Liver (tissue), 9 donors: Measurements from ENCODE around the gene CACNA1B. TPM values are rescaled to one million over a fixed set of nuclear protein-coding genes. Genes with fewer than 3 reads are reported as not detected.

Source experiments
- DNase-seq: peaks from one replicate; pipeline ENCODE4 v3.0.0-alpha.2; 2017; ENCODE audit warnings: low spot score
- H3K27ac ChIP-seq, 2 donors: one replicate each; pipeline ENCODE4 v1.7.0; 2013; ENCODE audit warnings: inconsistent platforms in 2 of 2, low read length in 2 of 2, control low read depth in 1 of 2, low read depth in 1 of 2, mild to moderate bottlenecking in 1 of 2
- H3K27me3 ChIP-seq, 4 donors: one replicate each; pipeline versions ENCODE4 v1.6.1 to v1.7.0; 2013; ENCODE audit warnings: low read length in 3 of 4, inconsistent platforms in 1 of 4, mild to moderate bottlenecking in 1 of 4, moderate library complexity in 1 of 4; ENCODE audit not compliant: control insufficient read depth in 4 of 4, insufficient read depth in 4 of 4
- H3K36me3 ChIP-seq, 4 donors: one replicate each; pipeline versions ENCODE4 v1.6.1 to v1.7.0; 2013; ENCODE audit warnings: low read length in 3 of 4, mild to moderate bottlenecking in 3 of 4, low read depth in 1 of 4, moderate library complexity in 1 of 4; ENCODE audit not compliant: control insufficient read depth in 4 of 4, insufficient read depth in 3 of 4
- H3K4me1 ChIP-seq, 4 donors: one replicate each; pipeline versions ENCODE4 v1.6.1 to v1.7.0; 2013; ENCODE audit warnings: low read length in 3 of 4, mild to moderate bottlenecking in 3 of 4, moderate library complexity in 1 of 4; ENCODE audit not compliant: control insufficient read depth in 4 of 4, insufficient read depth in 4 of 4
- H3K4me3 ChIP-seq, 3 donors: one replicate each; pipeline versions ENCODE4 v1.6.1 to v1.7.0; 2013; ENCODE audit warnings: low read length in 3 of 3, control low read depth in 1 of 3, low read depth in 1 of 3, mild to moderate bottlenecking in 1 of 3
- H3K9ac ChIP-seq, 2 donors: one replicate each; pipeline ENCODE4 v1.7.0; 2013; ENCODE audit warnings: low read length in 2 of 2, mild to moderate bottlenecking in 2 of 2, moderate library complexity in 2 of 2, control low read depth in 1 of 2, low read depth in 1 of 2
- H3K9me3 ChIP-seq, 4 donors: one replicate each; pipeline versions ENCODE4 v1.6.1 to v1.7.0; 2013; ENCODE audit warnings: low read length in 3 of 4; ENCODE audit not compliant: control insufficient read depth in 4 of 4
- EGR1 ChIP-seq, 2 donors: IDR thresholded peaks; 2 replicates each; pipeline ENCODE4 v1.6.1; 2016 to 2018; ENCODE audit warnings: antibody characterized with exemption in 2 of 2, low read depth in 2 of 2
- FOXA1 ChIP-seq: IDR thresholded peaks from 2 replicates; pipeline ENCODE4 v1.6.1; 2016; ENCODE audit warnings: antibody characterized with exemption
- FOXA2 ChIP-seq: IDR thresholded peaks from 2 replicates; pipeline ENCODE4 v1.6.1; 2016; ENCODE audit warnings: antibody characterized with exemption
- GABPA ChIP-seq, 2 donors: IDR thresholded peaks in 1 of 2; conservative IDR thresholded peaks in 1 of 2; 2 replicates each; pipeline ENCODE4 v1.6.1; 2016; ENCODE audit warnings: antibody characterized with exemption in 2 of 2, mild to moderate bottlenecking in 1 of 2, moderate library complexity in 1 of 2
- HNF4A ChIP-seq, 2 donors: conservative IDR thresholded peaks; 2 replicates each; pipeline ENCODE4 v1.6.1; 2016; ENCODE audit warnings: antibody characterized with exemption in 2 of 2, mild to moderate bottlenecking in 2 of 2
- HNF4G ChIP-seq: IDR thresholded peaks from 2 replicates; pipeline ENCODE4 v1.6.1; 2016; ENCODE audit warnings: antibody characterized with exemption
- JUND ChIP-seq, 2 donors: IDR thresholded peaks; 2 replicates each; pipeline ENCODE4 v1.6.1; 2016; ENCODE audit warnings: antibody characterized with exemption in 2 of 2
- NR2F2 ChIP-seq: IDR thresholded peaks from 2 replicates; pipeline ENCODE4 v1.6.1; 2016; ENCODE audit warnings: antibody characterized with exemption
- RAD21 ChIP-seq, 2 donors: IDR thresholded peaks; 2 replicates each; pipeline ENCODE4 v1.6.1; 2016; ENCODE audit warnings: antibody characterized with exemption in 2 of 2, mild to moderate bottlenecking in 2 of 2
- REST ChIP-seq: IDR thresholded peaks from 2 replicates; pipeline ENCODE4 v1.6.1; 2016; ENCODE audit warnings: antibody characterized with exemption, mild to moderate bottlenecking
- RXRA ChIP-seq, 2 donors: IDR thresholded peaks; 2 replicates each; pipeline ENCODE4 v1.6.1; 2017 to 2018; ENCODE audit warnings: antibody characterized with exemption in 2 of 2, mild to moderate bottlenecking in 1 of 2
- SP1 ChIP-seq: IDR thresholded peaks from 2 replicates; pipeline ENCODE4 v1.6.1; 2018; ENCODE audit warnings: antibody characterized with exemption, mild to moderate bottlenecking
- TAF1 ChIP-seq: conservative IDR thresholded peaks from 2 replicates; pipeline ENCODE4 v1.6.1; 2016; ENCODE audit warnings: antibody characterized with exemption, mild to moderate bottlenecking
- YY1 ChIP-seq: IDR thresholded peaks from 2 replicates; pipeline ENCODE4 v1.6.1; 2016; ENCODE audit warnings: antibody characterized with exemption, mild to moderate bottlenecking
- WGBS: extraction: QIAGEN DNeasy Blood & Tissue Kit; methylation state at CpG from one replicate; pipeline ENCODE4 v1.1.7; 2013; 5-methylcytosine and 5-hydroxymethylcytosine counted together
- polyA plus RNA-seq, 2 donors: library from polyadenylated mRNA; stranded (reverse) in 1 of 2; unstranded in 1 of 2; fragments of 200-250 nt in 1 of 2; fragments of >200 nt in 1 of 2; fragmentation: Nextera tagmentation in 1 of 2; extraction: Ambion mirVana in 1 of 2; gene quantifications; one replicate each; pipeline versions ENCODE4 v1.2.1 to v1.2.3, GENCODE V29; 2013 to 2015
- total RNA-seq, 2 donors: library from RNA; depleted of rRNA; stranded (reverse); fragments of >200 nt; gene quantifications; one replicate each; pipeline ENCODE4 v1.2.3, GENCODE V29; 2014
- TF ChIP-seq, protein P1 (sequence below): IDR thresholded peaks from 2 replicates; pipeline ENCODE4 v1.6.1; 2016; ENCODE audit warnings: antibody characterized with exemption
- TF ChIP-seq, protein P2 (sequence below): IDR thresholded peaks from 2 replicates; pipeline ENCODE4 v1.6.1; 2016; ENCODE audit warnings: antibody characterized with exemption
- TF ChIP-seq, protein P3 (sequence below): IDR thresholded peaks from 2 replicates; pipeline ENCODE4 v1.6.1; 2016; ENCODE audit warnings: antibody characterized with exemption
- TF ChIP-seq, protein P4 (sequence below): fragments of 150-350 bp; IDR thresholded peaks from 2 replicates; pipeline ENCODE4 v1.5.1; 2017; ENCODE audit warnings: improper control_type of control experiment, low read depth, low read length; ENCODE audit not compliant: missing input control
- donor health status: healthy.
- donor health status: healthy.
- donor health status: healthy.
- donor health status: healthy.
- donor health status: healthy.

The CACNA1B gene
- total and polyA plus RNA-seq, 4 donors, result under 0.01 to 0.05 TPM; not detected in 2

DNA sequence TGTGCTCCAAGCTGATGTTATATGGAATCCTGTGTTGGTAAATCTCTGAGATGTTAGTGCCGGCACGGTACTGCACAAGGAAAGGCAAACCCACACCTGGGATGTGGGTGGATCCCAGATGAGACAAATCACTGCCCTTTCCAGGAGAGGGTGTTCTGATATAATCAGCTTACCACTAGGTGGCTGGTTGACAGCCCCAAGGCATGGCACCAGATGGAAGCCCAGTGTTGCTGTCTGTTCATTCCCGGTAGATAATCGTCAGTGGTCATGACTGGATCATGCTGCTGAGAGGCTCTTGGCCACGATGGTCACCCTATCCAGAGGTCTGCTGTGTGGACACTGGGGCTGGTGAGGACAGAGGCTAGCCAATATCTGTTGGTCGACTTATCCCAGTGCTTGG, 184.0 kb downstream of the CACNA1B start:
- no peaks in the 10 kb centered on the region for H3K4me1 ChIP-seq
- no peak for DNase-seq
- no peak overlapping the region for H3K27ac ChIP-seq
- H3K9me3 ChIP-seq, result no peaks in the 10 kb centered on the region
- peaks cover 0 to 4% (median 1%) of the 10 kb centered on the region in 4 donors for H3K27me3 ChIP-seq
- H3K4me3 ChIP-seq, result no peak overlapping the region
- TF ChIP-seq HNF4A (conservative IDR thresholded peaks at IDR 0.05), result no peak
- TF ChIP-seq REST, result no peak
- TF ChIP-seq, protein P1, sequence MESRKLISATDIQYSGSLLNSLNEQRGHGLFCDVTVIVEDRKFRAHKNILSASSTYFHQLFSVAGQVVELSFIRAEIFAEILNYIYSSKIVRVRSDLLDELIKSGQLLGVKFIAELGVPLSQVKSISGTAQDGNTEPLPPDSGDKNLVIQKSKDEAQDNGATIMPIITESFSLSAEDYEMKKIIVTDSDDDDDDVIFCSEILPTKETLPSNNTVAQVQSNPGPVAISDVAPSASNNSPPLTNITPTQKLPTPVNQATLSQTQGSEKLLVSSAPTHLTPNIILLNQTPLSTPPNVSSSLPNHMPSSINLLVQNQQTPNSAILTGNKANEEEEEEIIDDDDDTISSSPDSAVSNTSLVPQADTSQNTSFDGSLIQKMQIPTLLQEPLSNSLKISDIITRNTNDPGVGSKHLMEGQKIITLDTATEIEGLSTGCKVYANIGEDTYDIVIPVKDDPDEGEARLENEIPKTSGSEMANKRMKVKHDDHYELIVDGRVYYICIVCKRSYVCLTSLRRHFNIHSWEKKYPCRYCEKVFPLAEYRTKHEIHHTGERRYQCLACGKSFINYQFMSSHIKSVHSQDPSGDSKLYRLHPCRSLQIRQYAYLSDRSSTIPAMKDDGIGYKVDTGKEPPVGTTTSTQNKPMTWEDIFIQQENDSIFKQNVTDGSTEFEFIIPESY, result no peak
- TF ChIP-seq FOXA1, result no peak
- no peak for TF ChIP-seq SP1
- TF ChIP-seq TAF1, result no peak
- TF ChIP-seq JUND (IDR thresholded peaks at IDR 0.05), result no peak
- no peak for TF ChIP-seq NR2F2
- TF ChIP-seq YY1, result no peak
- no peak for TF ChIP-seq EGR1 (IDR thresholded peaks at IDR 0.05; ENCODE audit: low read depth in 2 of 2)
- TF ChIP-seq, protein P2, sequence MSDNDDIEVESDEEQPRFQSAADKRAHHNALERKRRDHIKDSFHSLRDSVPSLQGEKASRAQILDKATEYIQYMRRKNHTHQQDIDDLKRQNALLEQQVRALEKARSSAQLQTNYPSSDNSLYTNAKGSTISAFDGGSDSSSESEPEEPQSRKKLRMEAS, result no peak
- TF ChIP-seq, protein P3, sequence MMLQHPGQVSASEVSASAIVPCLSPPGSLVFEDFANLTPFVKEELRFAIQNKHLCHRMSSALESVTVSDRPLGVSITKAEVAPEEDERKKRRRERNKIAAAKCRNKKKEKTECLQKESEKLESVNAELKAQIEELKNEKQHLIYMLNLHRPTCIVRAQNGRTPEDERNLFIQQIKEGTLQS, result no peak
- TF ChIP-seq HNF4G, result no peak
- no peak for TF ChIP-seq RAD21 (IDR thresholded peaks at IDR 0.05)
- no peak for TF ChIP-seq FOXA2
- TF ChIP-seq GABPA (IDR thresholded peaks at IDR 0.05 in 1 of 2, conservative IDR thresholded peaks at IDR 0.05 in 1 of 2), result no peak
- TF ChIP-seq, protein P4, sequence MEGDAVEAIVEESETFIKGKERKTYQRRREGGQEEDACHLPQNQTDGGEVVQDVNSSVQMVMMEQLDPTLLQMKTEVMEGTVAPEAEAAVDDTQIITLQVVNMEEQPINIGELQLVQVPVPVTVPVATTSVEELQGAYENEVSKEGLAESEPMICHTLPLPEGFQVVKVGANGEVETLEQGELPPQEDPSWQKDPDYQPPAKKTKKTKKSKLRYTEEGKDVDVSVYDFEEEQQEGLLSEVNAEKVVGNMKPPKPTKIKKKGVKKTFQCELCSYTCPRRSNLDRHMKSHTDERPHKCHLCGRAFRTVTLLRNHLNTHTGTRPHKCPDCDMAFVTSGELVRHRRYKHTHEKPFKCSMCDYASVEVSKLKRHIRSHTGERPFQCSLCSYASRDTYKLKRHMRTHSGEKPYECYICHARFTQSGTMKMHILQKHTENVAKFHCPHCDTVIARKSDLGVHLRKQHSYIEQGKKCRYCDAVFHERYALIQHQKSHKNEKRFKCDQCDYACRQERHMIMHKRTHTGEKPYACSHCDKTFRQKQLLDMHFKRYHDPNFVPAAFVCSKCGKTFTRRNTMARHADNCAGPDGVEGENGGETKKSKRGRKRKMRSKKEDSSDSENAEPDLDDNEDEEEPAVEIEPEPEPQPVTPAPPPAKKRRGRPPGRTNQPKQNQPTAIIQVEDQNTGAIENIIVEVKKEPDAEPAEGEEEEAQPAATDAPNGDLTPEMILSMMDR, result no peak
- TF ChIP-seq RXRA (IDR thresholded peaks at IDR 0.05), result no peak
- no peak overlapping the region for H3K9ac ChIP-seq
- 84% methylated on average over 6 of the region's 6 CpGs for WGBS
- H3K36me3 ChIP-seq, result no peaks in the 10 kb centered on the region
